SJSA1 (cell line): Measurements from ENCODE around the gene ARL14EPL. TPM values are rescaled to one million over a fixed set of nuclear protein-coding genes. Genes with fewer than 3 reads are reported as not detected.

Experiments used
- DNase-seq, 2 experiments: peaks; one replicate each; pipeline ENCODE4 v3.0.0-alpha.2; 2015 to 2020; ENCODE audit warnings: low spot score in 2 of 2, low read depth in 1 of 2
- H3K27ac ChIP-seq: fragments of 250-450 bp; sonication (Bioruptor Pico); 2 replicates; pipeline ENCODE4 v1.5.1; 2020; ENCODE audit warnings: mild to moderate bottlenecking, moderate library complexity
- H3K27me3 ChIP-seq: fragments of 250-450 bp; sonication (Bioruptor Pico); replicated peaks from 2 replicates; pipeline ENCODE4 v1.5.1; 2020; ENCODE audit warnings: mild to moderate bottlenecking, moderate library complexity
- H3K36me3 ChIP-seq: fragments of 250-450 bp; sonication (Bioruptor Pico); 2 replicates; pipeline ENCODE4 v1.5.1; 2020; ENCODE audit warnings: mild to moderate bottlenecking
- H3K4me1 ChIP-seq: fragments of 250-450 bp; sonication (Bioruptor Pico); replicated peaks from 2 replicates; pipeline ENCODE4 v1.6.1; 2021; ENCODE audit warnings: mild to moderate bottlenecking
- H3K4me3 ChIP-seq: fragments of 250-450 bp; sonication (Bioruptor Pico); 2 replicates; pipeline ENCODE4 v1.5.1; 2020; ENCODE audit warnings: mild to moderate bottlenecking
- H3K9me3 ChIP-seq: fragments of 250-450 bp; sonication (Bioruptor Pico); replicated peaks from 2 replicates; pipeline ENCODE4 v1.5.1; 2020; ENCODE audit warnings: mild to moderate bottlenecking
- total RNA-seq: library from RNA; depleted of rRNA; stranded (reverse); fragments of >200 nt; shearing (Covaris generic); gene quantifications from 2 replicates; pipeline ENCODE4 v1.2.3, GENCODE V29; 2014; rRNA removed

ARL14EPL gene
- 1.3 TPM in 1 of 2 replicates, not detected in the other for total RNA-seq

DNA sequence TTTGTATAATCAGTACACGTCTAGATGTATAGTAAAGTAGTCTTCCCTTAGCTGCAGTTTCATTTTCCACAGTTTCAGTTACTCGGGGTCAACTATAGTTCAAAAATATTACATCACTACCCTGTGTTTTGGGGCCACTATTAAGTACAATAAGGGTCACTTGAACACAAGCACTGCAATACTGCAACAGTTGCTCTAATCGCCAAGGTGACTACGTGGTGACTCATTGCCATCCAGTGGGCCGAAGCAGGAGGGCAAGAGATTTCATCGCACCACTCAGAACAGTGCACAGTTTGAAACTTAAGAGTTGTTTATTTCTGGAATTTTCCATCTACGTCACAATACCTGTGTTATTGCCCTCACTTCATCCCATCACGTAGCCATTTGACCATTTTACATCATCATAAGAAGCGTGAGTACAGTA is at the start of gene ARL14EPL:
TSS of gene ARL14EPL (plus strand) at position 379 of the 424 bp plus-strand sequence. CDS start 18,994 bp downstream, outside the sequence.
- Histone ChIP-seq H3K9me3 (no peaks in the 10 kb centered on the region), H3K27ac (peak within 1 kb of the TSS; percentile 73), H3K4me1 (peaks cover 20% of the 10 kb centered on the region), H3K27me3 (no peaks in the 10 kb centered on the region), H3K4me3 (no peak within 1 kb of the TSS), H3K36me3 (no peaks in the 10 kb centered on the region)
- peak; percentile 88 to 93 for DNase-seq

DNA sequence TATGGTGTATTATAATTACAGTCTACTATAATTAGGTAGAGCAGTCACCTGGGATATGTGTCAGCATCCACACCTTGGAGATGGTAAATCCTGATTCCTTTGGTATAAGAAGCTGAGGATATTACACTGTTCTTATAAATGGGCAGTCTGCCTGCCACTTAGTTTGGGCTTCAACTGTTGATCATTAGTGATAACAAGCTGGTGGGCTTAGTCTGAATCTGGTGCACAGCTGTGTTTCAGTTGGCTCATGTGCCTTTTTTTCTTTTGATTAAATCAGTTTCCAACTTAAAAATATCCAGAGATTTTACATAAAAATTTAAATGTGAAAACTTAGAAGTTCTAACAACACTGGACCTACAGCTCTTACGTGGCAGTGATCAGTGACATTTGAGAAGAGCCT is 48.8 kb upstream of the ARL14EPL start:
- Histone ChIP-seq H3K4me3 (no peak overlapping the region), H3K27ac (no peak overlapping the region), H3K27me3 (no peaks in the 10 kb centered on the region), H3K9me3 (no peaks in the 10 kb centered on the region), H3K36me3 (no peaks in the 10 kb centered on the region), H3K4me1 (peaks cover 17% of the 10 kb centered on the region)
- DNase-seq: no peak

DNA sequence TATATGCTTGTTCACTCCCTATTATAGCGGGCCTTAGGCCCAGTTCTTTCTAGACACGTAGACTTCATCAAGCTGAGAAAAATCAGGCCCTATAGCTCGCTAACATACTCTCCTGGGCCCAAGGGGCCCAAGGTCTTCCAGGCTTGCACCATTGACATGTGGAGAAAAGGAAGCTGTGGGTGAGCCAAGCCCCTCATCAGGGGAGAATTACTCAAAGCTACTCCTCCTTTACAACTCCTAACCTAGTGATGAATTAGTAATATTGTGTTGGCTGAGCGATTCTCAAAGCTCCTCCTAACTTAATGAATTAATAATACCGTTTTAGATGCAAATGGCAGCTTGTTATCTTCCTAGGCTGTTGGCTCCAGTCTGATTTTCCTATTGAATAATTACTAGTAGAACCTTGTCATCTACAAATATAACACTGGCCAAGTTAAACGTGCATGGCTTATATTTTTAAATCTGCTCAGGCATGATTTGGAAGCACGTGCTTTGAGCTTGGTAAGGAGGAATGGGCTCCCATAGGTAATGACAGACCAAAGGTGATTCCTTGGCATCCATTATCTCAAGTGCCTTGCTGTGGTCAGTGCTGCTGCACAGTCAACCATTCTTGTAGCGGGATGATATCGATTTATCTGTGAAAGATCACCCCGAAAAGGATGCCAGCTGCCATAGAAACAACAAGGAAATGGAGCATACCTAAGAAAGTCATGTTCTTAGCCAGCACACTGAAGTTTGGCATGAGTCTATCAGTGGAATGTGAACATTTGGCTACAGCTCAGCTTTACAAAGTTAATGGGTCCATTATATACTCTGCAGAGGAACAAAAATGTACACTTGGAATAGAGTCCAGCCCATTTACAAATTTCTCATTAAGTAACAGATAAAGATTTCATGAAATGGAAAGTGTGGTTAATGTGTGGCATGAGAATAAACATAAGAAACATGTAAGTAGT is 46.2 kb upstream of the ARL14EPL start:
- Histone ChIP-seq H3K4me1 (no peaks in the 10 kb centered on the region), H3K4me3 (no peak overlapping the region), H3K27me3 (no peaks in the 10 kb centered on the region), H3K27ac (no peak overlapping the region), H3K36me3 (no peaks in the 10 kb centered on the region), H3K9me3 (no peaks in the 10 kb centered on the region)
- DNase-seq: no peak

DNA sequence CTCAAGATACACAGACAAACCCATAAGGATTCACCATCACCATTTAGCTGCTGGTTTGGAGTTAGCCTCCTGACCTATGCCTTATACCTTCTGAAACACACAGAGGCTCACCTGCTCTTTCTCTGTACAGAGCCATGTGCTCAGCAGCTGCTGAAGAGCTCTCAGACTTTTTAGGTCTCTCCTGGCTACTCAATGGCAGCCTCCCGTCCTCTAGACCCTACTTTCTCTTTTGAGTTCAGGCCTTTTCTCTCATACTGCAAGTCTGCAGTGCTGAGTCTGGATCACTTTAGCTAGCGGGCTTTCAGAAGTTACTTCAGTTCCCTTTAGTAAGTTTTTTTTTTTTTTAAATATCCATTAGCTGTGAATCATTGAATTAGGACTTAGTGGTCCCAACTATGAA is 44.3 kb upstream of the ARL14EPL start:
- no peak for DNase-seq
- no peaks in the 10 kb centered on the region for H3K9me3 ChIP-seq
- no peaks in the 10 kb centered on the region for H3K4me1 ChIP-seq
- H3K27ac ChIP-seq: no peak overlapping the region
- H3K27me3 ChIP-seq: no peaks in the 10 kb centered on the region
- H3K36me3 ChIP-seq: no peaks in the 10 kb centered on the region
- no peak overlapping the region for H3K4me3 ChIP-seq

DNA sequence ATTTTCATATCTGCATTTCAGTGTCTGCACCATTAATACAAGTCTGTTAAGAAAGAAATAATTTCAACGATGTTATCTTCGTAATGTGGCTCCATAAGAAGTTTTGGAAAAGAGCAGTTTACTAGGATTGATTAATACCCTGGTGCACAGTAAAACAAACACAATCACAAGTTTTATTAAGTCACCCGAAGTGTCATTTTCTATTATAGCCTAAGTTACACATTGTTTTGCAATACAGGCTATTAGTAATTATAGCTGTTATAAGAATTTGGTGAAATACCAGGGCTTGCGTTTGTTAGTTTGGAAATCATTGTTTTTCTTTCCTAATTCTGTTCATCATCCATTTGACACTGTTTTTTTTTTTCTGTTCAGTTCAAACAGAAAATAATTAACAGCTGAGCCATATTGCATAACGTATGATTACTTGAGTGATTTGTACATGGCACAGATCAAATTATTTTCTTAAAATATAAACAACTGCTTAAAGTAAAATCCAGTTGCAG is 39.4 kb upstream of the ARL14EPL start:
- Histone ChIP-seq H3K9me3 (no peaks in the 10 kb centered on the region), H3K4me3 (no peak overlapping the region), H3K4me1 (no peaks in the 10 kb centered on the region), H3K27me3 (no peaks in the 10 kb centered on the region), H3K27ac (no peak overlapping the region), H3K36me3 (no peaks in the 10 kb centered on the region)
- no peak for DNase-seq

DNA sequence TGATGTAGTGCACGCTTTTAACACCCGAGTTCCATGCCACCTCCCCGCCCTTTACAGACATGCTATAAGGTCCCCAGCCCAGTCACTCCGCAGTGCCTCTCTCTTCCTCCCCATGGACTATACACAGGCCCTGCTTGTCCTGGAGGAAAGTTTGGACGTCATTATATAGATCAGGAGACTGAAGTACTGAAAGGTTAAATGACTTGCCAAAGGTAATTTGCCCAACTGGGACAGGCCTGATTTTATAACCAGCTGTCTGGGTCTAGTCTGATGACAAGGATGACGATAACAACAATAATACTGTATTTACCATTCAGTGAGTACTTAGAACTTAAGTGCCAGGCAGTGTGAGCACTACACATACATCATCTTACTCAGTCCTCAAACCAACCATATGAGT is 36.9 kb upstream of the ARL14EPL start:
- Histone ChIP-seq H3K4me3 (no peak overlapping the region), H3K4me1 (no peaks in the 10 kb centered on the region)

DNA sequence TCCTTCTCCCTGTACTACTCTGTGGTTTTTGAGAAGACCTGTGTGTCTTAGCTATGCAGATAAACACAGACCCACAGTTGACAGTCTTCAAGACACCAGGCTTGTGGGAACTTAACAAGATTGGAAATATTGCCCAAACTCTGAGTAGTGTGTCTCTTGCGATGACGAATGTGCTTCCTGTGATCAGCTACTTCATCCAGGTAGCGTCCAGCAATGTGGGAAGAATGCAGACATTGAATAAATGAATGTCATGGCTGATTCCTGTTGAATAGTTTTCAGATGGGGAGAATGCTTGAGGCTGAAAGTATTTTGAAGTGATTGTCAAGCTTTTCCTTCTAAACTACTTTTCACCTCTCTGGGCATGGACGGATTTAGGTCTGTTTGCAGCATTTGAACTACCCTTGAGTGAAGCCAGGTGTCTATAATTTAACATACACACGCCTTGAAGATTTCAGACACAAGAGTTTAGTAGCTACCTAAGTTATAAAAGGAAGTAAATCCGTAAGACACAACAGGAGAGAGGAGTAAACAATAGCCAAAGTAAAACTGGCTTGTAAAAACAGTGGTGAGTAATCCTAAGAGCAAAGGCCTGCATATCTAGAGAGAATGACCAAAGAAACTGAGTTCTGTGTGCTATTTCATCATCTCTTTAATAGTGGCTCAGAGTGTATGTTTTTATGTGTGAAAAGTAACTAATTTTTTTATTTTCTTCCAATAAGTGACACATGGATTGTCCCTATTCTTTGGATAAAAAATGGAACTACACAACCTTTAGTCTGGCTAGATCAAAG is 30.0 kb upstream of the ARL14EPL start:
- peak in 1 of 2 experiments; percentile 31 for DNase-seq
- Histone ChIP-seq H3K36me3 (no peaks in the 10 kb centered on the region), H3K4me3 (no peak overlapping the region), H3K4me1 (peaks cover 7% of the 10 kb centered on the region; the same call in 1 of the 2 replicates), H3K27me3 (no peaks in the 10 kb centered on the region), H3K27ac (no peak overlapping the region), H3K9me3 (no peaks in the 10 kb centered on the region; the same call in 1 of the 2 replicates)

More for the DNA sequence above, 36.9 kb upstream of the ARL14EPL start:
- no peak for DNase-seq
- H3K27ac ChIP-seq: no peak overlapping the region
- H3K27me3 ChIP-seq: no peaks in the 10 kb centered on the region
- H3K9me3 ChIP-seq: no peaks in the 10 kb centered on the region
- H3K36me3 ChIP-seq: no peaks in the 10 kb centered on the region

DNA sequence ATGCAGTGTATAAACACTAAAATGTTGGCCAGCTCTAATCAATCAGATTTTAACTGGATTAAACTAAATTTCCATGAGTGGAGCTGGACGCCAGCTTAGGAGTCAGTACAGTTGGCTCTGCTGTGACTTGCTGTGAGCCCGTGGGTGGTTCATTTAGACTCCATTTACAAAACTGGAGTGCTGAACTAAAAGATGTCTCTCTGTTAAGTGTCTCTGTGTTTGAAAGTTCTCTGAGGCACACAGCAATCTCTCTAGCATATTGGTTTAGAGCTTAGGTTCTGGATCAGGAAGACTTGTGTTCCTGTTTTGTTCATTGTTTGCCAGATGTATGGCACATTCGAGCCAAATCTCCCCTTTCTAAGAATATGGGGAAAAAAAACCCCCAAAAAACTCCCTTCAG is 28.0 kb upstream of the ARL14EPL start:
- Histone ChIP-seq H3K27me3 (no peaks in the 10 kb centered on the region), H3K9me3 (no peaks in the 10 kb centered on the region; the same call in 1 of the 2 replicates), H3K27ac (no peak overlapping the region), H3K4me1 (peaks cover 7% of the 10 kb centered on the region; the same call in 1 of the 2 replicates), H3K36me3 (no peaks in the 10 kb centered on the region), H3K4me3 (no peak overlapping the region)
- DNase-seq: no peak

DNA sequence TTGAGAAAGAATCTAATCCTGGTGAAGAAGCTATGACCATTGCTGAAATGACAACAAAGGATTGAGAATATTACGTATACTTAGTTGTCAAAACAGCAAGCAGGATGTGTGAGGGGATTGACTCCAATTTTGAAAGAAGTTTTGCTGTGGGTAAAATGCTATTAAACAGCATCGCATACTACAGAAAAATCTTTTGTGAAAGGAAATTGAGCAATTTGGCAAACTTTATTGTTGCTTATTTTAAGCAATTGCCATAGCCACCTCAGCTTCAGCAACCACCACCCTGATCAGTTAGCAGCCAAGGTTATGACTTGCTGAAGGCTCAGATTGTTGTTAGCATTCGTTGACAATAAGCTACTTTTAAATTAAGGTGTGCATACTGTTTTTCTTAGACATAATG is 22.5 kb upstream of the ARL14EPL start:
- DNase-seq: no peak
- no peak overlapping the region for H3K27ac ChIP-seq
- H3K4me3 ChIP-seq: no peak overlapping the region

DNA sequence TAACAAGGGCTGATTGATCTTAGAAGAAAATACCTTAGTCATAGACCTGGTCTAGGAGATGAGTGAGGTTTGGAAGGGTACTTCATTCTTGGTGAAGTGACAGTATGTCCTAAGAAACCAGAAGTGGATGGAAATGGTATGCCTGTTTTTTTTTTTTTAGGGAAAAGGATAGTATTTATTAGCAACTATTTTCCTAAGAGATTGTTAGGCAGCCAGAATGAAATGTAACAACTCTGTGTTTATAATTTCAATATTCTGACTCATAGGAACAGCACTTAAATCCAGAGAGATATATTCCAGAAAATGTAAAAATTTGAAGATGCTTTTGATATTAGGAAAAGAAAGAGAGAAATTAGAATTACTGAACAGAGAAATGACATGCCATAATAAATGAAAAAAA is 21.2 kb upstream of the ARL14EPL start:
- Histone ChIP-seq H3K27me3 (no peaks in the 10 kb centered on the region), H3K4me1 (no peaks in the 10 kb centered on the region), H3K9me3 (no peaks in the 10 kb centered on the region), H3K27ac (no peak overlapping the region), H3K4me3 (no peak overlapping the region), H3K36me3 (no peaks in the 10 kb centered on the region)
- no peak for DNase-seq

More for the DNA sequence above, 22.5 kb upstream of the ARL14EPL start:
- Histone ChIP-seq H3K27me3 (no peaks in the 10 kb centered on the region), H3K4me1 (no peaks in the 10 kb centered on the region), H3K9me3 (no peaks in the 10 kb centered on the region), H3K36me3 (no peaks in the 10 kb centered on the region)

DNA sequence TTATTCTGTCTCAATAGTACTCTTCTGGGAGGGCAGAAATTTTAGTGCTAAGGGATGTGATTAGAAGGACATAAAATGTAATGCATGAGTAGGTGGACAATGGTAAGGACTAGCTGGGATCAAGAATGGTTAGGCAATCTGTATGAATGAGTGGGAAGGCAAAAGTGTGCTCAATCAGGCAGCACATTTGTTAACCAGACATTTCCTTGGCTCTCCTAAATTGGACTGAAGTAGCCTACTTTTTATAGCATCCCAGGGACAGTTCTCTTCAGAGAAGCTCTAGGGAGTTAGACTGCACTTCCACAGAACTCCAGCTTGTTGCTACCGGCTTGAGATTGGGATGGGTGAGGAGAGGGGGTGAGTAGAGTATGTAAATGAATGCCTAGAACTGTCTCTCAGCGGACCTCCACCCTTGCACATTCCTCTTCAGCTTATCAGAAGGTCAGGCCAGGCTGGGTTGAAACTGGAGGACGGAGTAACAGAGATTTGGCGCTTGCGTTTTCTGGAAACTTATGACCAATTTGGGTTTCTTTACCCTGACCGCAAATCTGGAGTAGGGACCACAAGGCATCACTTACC is 19.0 kb upstream of the ARL14EPL start:
- Histone ChIP-seq H3K36me3 (no peaks in the 10 kb centered on the region), H3K4me3 (no peak overlapping the region), H3K27ac (no peak overlapping the region), H3K27me3 (no peaks in the 10 kb centered on the region), H3K9me3 (no peaks in the 10 kb centered on the region), H3K4me1 (no peaks in the 10 kb centered on the region)
- DNase-seq: no peak

DNA sequence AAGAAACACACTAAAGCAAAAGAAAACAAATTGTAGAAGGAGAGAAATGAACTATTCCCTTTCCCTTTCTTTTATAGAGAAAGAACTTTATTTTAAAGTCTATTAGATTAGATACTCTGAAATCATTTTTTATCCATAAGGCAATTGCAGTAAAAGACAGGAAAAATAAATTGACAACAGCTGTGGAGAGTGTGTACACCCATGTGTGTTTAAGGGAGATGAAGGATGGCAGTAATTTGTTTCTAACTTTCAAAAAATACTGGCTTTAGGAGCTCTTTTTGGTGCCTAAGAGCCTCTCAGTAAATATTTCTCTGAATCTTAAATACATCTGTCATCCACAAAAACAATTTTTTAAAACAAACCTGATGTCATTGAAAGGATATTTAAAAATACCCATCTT is 18.3 kb upstream of the ARL14EPL start:
- Histone ChIP-seq H3K36me3 (no peaks in the 10 kb centered on the region), H3K27me3 (no peaks in the 10 kb centered on the region), H3K4me3 (no peak overlapping the region), H3K27ac (no peak overlapping the region), H3K4me1 (peaks cover 2% of the 10 kb centered on the region; the same call in 1 of the 2 replicates), H3K9me3 (no peaks in the 10 kb centered on the region)
- DNase-seq: no peak

DNA sequence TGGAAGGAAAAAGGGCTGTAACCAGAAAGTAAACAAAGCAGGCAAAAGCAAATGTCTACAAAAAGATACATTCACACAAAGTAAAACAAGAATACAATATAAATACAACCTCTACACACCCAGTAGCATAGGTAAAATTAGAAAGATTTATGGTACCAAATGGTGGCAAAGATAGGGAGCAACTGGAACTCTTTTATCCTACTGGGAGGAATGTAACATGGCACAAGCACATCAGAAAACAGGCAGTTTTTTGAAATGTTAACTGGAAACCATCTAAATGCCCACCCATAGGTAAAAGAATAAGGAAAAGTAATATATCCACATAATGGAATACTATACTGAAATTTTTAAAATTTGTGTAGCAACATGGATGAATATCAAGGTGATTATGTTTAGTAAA is 8.7 kb upstream of the ARL14EPL start:
- Histone ChIP-seq H3K27me3 (no peaks in the 10 kb centered on the region), H3K4me3 (no peak overlapping the region), H3K36me3 (no peaks in the 10 kb centered on the region), H3K9me3 (no peaks in the 10 kb centered on the region; the same call in 1 of the 2 replicates), H3K4me1 (peaks cover 4% of the 10 kb centered on the region; the same call in 1 of the 2 replicates), H3K27ac (no peak overlapping the region)
- DNase-seq: no peak
